GM04503 (cell line): ENCODE results near the gene NGRN.
"Not testable (repeated sequence)": the region's sequence is repeated elsewhere in the genome, so short reads cannot be mapped to it uniquely, and the experiment has no call there.

Experiments
- DNase-seq: peaks from one replicate; pipeline ENCODE4 v3.0.0-alpha.2; 2012; ENCODE audit warnings: low read depth

The NGRN gene

GRCh38 chr15:90234096-90234988, 31.1 kb upstream of the NGRN start, which contains the start of gene GDPGP1:
TSS of gene GDPGP1 (plus strand) at chr15:90234209. CDS start at chr15:90240909, 6,700 bp downstream.
- DNase-seq: no peak

GRCh38 chr15:90239371-90239770, 26.1 kb upstream of the NGRN start:
- no peak for DNase-seq

- no peak for DNase-seq
Observed at GRCh38 chr15:90240856-90241255, 24.6 kb upstream of the NGRN start.

- no peak for DNase-seq
Observed at GRCh38 chr15:90241343-90242192, 23.9 kb upstream of the NGRN start.

- no peak for DNase-seq
Observed at GRCh38 chr15:90243943-90244639, 21.4 kb upstream of the NGRN start.

- DNase-seq: no peak
Observed at GRCh38 chr15:90248789-90249202, 16.7 kb upstream of the NGRN start.

GRCh38 chr15:90249203-90249863, 16.1 kb upstream of the NGRN start, which contains the start of gene TTLL13:
TSS of gene TTLL13 (plus strand) at chr15:90249556. CDS start at chr15:90250631, 1,075 bp downstream.
- DNase-seq: no peak

GRCh38 chr15:90257776-90258175, 7.7 kb upstream of the NGRN start:
- DNase-seq: no peak

- no peak for DNase-seq
Observed at GRCh38 chr15:90259524-90259923, 5.9 kb upstream of the NGRN start.

- not testable (repeated sequence) for DNase-seq
Observed at GRCh38 chr15:90260731-90261130, 4.7 kb upstream of the NGRN start.

GRCh38 chr15:90261811-90262210, 3.7 kb upstream of the NGRN start:
- no peak for DNase-seq

- no peak for DNase-seq
Observed at GRCh38 chr15:90262426-90262825, 3.0 kb upstream of the NGRN start.

GRCh38 chr15:90264671-90265070, 801 bp upstream of the NGRN start:
- DNase-seq: no peak

GRCh38 chr15:90266061-90266431, 574 bp downstream of the NGRN start:
- no peak for DNase-seq

- no peak for DNase-seq
Observed at GRCh38 chr15:90266485-90266884, 1.0 kb downstream of the NGRN start.

- no peak for DNase-seq
Observed at GRCh38 chr15:90268415-90268814, 2.9 kb downstream of the NGRN start.

GRCh38 chr15:90270502-90271150, 5.2 kb downstream of the NGRN start:
- DNase-seq: no peak

GRCh38 chr15:90271459-90272166, 6.1 kb downstream of the NGRN start:
- no peak for DNase-seq

- DNase-seq: not testable (repeated sequence)
Observed at GRCh38 chr15:90278467-90278866, 13.0 kb downstream of the NGRN start.

- not testable (repeated sequence) for DNase-seq
Observed at GRCh38 chr15:90280743-90281142, 15.3 kb downstream of the NGRN start.
